GM15510 (cell line): ENCODE data around the gene PDE4B.

Source experiments
- POLR2A ChIP-seq: IDR thresholded peaks from 3 replicates; pipeline ENCODE4 v1.6.1; 2011; ENCODE audit warnings: borderline replicate concordance; ENCODE audit not compliant: insufficient read length; ENCODE audit errors: extremely low read depth

PDE4B gene

DNA sequence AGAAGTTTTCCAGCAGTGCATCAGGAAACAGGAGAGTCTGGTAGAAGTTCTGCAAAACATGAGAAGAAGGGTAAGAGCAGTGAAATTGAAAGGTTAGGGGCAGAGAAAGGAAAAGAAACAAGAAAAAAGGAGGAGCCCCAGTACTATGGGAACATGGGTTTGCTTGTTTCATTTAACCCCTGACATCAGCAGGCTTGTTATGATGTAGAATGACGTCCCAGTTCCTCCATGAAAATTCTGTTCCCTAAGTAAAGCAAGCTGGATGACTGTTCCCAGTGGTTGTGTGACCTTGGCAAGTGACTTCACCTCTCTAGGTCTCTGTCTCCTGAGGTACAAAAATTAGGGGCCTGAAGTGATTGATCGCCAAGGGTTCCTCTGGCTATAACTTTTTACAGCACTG is 472.6 kb downstream of the PDE4B start:
- no peak for TF ChIP-seq POLR2A

DNA sequence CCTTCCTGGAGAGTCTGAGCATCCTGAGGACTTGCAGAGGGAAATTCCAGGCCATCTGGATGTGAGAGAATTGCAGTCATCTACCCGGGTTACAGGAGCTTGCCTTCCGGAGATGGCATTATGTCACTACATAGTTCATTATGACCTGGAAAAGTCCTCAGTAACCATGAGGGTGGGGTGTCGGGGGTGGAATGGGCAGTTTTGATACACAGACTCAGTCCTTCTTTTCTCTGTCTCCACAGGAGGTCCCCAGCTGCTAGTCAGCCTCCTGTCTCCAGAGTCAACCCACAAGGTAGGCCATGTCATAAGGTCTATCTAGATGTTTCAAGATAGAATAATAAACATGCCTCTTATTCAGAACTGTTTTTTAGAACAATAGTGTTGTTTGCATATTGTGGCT is 473.1 kb downstream of the PDE4B start:
- TF ChIP-seq POLR2A: no peak

DNA sequence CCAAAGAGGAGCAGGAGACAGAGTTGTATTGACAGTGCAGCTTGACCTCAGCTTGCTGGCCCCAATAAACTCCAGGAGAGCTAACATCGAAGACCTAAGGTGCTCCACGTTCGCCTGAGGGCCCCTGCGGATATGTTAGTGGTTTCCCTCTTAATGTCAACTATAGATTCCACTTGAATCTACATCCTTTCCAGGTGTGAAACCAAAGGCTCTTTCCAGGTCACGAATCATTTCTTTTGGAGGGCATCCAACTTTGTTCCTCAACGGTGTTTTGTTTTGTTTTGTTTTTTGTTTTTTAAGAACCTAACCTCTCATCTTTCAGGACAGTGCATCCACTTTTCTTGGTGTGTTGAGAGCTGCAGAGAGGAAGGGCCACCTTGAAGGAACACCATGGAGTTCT is 473.7 kb downstream of the PDE4B start:
- no peak for TF ChIP-seq POLR2A

GRCh38 chr1:66266756-66267155 is 474.1 kb downstream of the PDE4B start:
- no peak for TF ChIP-seq POLR2A

DNA sequence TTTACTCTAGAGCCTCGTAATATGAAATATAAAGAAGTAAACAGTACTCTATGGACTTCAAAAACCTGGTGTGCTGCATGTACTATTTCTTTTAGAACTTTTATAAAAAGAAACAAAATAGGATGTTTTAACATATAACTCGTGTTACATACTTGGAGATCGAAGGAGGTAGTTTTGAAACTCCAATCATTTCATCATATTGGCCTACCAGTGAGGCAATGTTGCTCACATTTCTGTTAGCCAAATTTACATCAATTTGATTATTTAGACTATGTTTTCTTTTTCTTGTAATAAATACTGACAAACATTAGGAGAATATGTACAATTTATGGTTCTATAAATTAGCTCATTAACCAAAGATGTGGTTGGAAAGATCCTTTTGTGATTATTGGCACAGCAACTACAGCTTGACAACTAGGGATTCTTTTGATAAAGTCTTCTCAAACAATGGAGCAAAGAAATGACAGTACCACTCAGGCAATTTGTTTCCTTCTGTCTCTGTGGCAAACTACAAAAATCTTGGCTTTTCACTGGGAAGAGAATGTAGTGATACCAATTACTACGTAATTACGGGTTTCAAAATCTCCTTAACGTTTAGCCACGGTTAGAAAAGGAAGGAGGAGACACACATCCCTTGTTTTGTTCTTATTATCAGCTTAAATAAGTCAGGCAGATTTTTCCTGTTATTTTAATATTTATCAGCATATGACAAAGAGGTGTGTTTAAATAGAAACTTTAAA is 474.7 kb downstream of the PDE4B start:
- TF ChIP-seq POLR2A: no peak

DNA sequence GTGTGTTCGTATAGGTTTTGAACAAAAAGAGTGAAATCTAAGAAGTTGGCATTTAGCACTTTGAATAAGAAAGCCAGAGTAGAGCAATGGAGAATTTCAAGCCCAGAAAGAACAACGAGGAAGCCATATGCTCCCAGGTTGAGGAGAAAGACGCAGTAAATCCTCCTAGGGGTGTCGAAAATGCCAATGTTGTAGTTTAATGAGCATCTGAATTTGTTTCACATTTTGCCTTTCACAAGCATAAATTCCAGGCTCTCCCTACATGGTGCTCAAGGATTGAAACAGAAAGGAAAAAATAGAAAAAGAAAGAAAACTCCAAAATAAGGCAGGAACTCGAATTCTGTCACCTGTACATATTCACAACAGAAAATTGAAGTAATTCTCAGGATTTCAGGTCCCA is 476.5 kb downstream of the PDE4B start:
- no peak for TF ChIP-seq POLR2A

DNA sequence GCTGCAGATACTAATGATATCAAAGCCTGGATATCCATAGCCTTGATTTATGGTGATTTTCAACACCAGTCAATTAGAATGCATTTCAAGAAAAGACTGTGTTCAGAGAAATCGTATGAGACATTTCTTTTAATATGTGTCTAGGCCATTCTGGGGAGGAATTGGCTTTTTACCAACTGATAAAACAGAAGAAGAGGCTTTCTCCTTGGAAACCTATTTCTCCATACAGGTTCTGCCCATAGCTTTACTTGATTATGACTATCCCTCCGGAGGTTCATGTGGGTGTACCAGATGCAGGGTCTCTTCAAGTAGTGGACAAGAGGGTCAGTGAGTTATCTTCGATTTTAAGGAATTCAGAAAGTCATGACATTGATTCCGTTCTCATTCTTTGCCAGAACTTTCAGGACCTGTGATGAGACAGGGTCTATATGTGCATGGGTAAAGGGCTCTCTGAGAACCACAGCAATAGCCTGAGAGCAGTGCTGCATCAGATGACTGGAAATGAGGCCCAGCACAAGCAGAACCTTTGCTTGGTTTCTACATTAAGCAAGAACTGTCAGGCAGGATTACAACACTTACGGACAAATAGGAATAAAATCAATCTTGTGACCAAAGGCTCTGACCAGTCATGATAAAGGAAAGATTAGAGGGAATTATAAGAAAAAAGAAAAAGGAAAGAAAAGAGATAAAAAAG is 477.6 kb downstream of the PDE4B start:
- TF ChIP-seq POLR2A: no peak

- TF ChIP-seq POLR2A: no peak
Observed at GRCh38 chr1:66271216-66271903, 478.7 kb downstream of the PDE4B start.

DNA sequence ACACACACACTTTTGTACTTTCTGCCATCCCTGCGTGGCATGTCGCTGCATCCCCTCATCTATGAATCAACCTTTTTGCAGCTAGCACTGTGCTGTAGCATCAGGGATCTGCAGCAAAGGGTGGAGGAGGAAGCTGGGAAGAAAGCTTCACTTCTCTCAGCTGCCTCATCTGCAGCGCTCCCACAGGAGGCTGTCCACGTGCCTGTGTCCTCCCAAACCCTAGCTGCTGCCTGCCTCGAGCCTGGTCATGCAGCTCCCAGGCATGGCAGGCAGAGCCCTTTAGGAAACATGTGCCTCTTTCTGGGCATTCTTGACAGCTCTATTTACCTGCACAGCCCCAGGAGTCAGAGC is 479.2 kb downstream of the PDE4B start:
- no peak for TF ChIP-seq POLR2A

GRCh38 chr1:66273656-66274055 is 481.0 kb downstream of the PDE4B start:
- no peak for TF ChIP-seq POLR2A

DNA sequence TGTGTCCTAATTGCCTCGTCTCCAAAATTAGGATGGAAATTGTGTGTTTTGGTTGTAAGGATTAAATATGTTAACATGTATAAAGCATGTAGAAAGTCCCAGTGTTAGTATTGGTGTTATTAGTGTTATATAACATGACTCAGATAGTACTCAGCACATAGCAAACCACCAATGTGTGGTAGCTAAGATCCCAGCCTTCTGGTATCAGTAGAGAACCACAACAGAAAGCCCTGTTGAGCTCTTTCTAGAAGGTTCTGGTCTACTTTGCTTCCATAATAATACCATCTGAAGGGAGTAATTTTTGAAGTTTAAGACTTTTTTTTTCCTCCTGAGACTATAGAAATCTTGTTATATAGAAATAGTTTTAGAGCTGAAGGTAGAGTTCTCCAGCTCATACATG is 481.9 kb downstream of the PDE4B start:
- TF ChIP-seq POLR2A: no peak

DNA sequence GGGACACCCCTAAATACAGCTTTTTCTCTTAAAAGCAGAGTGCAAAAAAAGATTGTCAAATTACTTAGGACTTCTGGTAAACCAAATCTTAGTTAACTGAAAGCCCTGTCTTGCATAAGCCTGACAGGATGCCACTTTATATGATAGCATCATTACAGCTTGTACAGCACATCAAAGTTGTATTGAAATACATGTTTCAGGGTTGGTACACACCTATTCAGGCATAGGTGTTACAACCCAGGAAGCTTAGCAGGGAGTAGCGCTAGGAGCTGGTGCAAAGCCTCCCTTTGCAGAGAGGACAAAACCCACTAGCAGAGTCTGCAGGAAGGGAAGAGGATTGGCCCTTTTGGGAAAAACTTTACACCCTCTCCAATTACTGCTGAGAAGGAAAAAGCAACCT is 482.4 kb downstream of the PDE4B start:
- no peak for TF ChIP-seq POLR2A

- no peak for TF ChIP-seq POLR2A
Observed at GRCh38 chr1:66275601-66276023, 482.9 kb downstream of the PDE4B start.

- no peak for TF ChIP-seq POLR2A
Observed at GRCh38 chr1:66276218-66276617, 483.5 kb downstream of the PDE4B start.

- TF ChIP-seq POLR2A: no peak
Observed at GRCh38 chr1:66278260-66279021, 485.7 kb downstream of the PDE4B start.
